GM19023 (cell line): ENCODE results near the gene POMT2.
"Not testable (repeated sequence)": the region's sequence is repeated elsewhere in the genome, so short reads cannot be mapped to it uniquely, and the experiment has no call there.

ENCODE experiments used
- ATAC-seq: cut with Tn5 transposase; IDR thresholded peaks from one replicate; pipeline ENCODE4 v1.9.1; 2021; ENCODE audit warnings: mild to moderate bottlenecking, moderate library complexity; ENCODE audit not compliant: unreplicated experiment

The POMT2 gene

DNA sequence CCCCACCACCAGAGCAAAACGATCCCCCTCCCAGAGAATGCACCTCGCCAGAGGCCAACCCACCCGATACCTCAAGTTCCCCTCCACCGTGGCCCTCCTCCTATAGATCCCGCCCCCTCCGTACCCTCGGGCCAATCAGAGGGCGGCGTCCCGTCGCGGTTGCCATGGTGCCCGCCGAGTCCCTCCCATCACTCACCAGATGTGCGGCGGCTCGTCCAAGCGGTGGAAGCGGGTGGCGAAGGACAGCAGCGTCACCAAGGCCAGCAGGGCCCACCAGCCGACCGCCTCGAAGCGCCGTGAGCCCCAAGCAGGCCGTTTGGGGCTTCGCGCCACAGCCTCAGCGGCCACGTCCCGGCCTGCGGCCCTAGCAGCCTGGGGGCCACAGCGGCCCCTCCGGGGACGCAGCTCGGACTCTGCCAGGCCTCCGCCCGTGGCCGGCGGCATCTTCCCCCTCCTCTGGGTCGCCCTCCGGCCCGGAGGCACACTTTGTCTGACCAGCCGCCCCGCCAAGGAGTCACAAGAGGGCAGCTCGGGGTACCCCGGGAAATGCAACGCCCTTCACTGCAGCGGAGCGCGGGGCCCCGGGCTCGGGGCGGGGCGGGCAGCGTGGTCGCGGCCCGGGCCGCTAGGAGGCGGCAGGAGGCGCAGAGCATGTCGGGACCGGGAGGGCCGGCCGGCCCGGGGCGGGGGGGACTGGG, at the start of gene POMT2:
Gene POMT2 (minus strand): TSS at position 646 of the 698 bp plus-strand sequence. CDS start 202 bp downstream, at position 444.
- ATAC-seq, result peak; percentile 68

DNA sequence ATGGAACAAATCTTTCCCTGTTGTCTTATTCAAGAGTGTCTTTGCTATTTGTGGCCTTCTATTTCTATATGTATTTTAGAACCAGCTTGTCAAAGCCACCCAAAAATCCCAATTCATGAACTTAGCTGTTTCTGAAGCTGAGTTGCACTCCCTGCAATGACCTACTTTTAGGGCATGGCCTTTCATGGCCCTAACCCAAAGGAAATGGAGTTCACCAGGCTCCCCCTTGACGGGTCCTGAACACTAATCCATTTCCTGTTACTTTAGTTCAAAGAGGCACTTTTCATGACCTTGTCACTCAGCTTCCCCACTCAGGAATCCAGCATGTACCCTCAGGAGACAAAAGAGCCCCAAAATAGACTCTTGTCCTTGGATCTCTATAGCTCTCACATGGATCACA, 48.6 kb upstream of the POMT2 start:
- no peak for ATAC-seq

GRCh38 chr14:77364146-77364545, 43.5 kb upstream of the POMT2 start:
- ATAC-seq, result no peak

- no peak for ATAC-seq
These were observed 38.9 kb upstream of the POMT2 start for GRCh38 chr14:77359626-77360025.

GRCh38 chr14:77356899-77357298, 36.2 kb upstream of the POMT2 start:
- no peak for ATAC-seq

GRCh38 chr14:77355811-77356210, 35.1 kb upstream of the POMT2 start:
- no peak for ATAC-seq

GRCh38 chr14:77353469-77354141, 32.9 kb upstream of the POMT2 start:
- ATAC-seq, result no peak

GRCh38 chr14:77347751-77348150, 27.1 kb upstream of the POMT2 start:
- no peak for ATAC-seq

DNA sequence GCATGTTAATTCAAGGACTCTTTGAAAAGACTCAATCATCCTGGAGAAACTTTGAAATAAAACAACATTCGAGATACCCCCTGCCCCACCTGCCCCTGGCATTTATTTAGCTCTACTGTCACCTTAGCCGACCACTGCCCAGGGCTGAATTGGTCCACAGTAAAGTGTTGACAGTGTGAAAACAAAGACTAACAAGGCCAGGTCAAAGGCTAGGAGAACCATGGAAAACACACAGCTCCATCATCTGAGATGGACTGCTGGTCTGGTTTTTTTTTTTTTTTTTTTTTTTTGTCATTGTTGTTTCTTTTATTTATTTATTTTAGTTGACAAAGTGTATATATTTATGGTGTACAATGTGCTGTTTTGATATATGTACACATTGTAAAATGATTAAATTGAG, 25.8 kb upstream of the POMT2 start:
- ATAC-seq, result no peak

DNA sequence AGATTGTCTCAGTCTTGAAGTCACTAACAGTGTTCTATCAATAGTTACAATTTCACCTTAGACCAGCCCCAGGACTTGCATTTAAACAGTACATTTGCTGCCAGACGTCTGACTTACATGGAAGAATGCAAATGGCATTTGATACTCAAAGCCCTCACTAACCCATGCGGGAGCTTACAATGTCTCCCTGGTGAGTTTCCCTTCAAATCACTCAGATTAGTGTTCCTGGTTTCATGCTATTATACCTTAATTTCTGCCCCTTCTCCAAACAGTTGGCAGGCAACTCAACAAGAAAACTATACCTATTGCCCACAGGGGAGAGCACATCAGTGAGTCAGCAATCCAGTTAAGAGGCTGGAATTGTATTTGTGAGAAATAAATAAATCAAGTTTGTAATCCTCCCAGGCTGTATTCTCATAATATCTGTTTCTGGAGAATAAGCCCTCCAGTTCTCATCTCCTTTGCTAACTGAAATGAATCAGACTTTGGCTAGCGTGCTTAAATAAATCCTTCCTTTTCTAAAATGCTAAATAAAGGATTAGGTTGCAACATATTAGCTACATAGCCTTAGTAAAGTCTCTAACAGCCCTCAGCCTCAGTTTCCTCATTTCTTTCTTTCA, 23.8 kb upstream of the POMT2 start:
- no peak for ATAC-seq

- no peak for ATAC-seq
These were observed 23.0 kb upstream of the POMT2 start for GRCh38 chr14:77343662-77344061.

GRCh38 chr14:77342726-77343397, 22.2 kb upstream of the POMT2 start:
- no peak for ATAC-seq

- ATAC-seq, result no peak
These were observed 19.7 kb upstream of the POMT2 start for GRCh38 chr14:77340389-77340788.

GRCh38 chr14:77339407-77339806, 18.7 kb upstream of the POMT2 start:
- no peak for ATAC-seq

DNA sequence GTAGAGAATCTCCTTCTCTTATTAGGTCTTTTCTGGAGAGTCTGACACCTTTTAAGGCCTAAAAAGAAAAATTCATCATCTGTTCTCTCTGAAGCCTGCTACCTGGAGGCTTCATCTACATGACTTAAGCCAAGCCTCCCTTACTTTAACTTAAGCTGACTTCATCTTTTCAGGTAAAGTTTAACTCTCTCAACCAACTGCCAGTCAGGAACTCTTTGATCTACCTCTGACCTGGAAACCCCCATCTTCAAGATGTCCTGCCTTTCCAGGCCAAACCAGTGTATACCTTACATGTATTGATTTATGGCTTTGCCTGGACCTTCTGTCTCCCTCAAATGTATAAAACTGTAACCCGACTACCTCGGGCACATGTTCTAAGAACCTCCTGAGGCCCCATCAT, 17.6 kb upstream of the POMT2 start:
- ATAC-seq, result no peak

- no peak for ATAC-seq
These were observed 17.2 kb upstream of the POMT2 start for GRCh38 chr14:77337880-77338279.

GRCh38 chr14:77337255-77337654, 16.6 kb upstream of the POMT2 start:
- not testable (repeated sequence) for ATAC-seq

DNA sequence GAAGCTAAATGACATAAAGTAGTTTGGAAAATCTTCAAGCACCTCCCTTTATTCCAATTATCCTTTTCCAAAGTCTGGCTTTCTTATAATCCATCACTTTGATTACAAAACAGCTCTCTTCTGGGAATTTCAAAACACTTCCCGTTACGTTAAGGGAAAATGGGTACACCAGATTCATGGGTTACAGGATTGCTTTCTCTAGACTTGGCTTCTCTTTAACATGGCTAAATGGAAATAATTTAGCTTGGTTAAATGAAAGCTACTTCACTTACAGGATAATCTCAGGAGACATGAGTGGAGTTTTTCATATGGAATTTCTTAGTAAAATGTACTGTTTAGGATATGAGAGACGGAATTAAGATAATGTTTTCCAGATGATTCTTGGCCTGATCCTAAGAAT, 14.9 kb upstream of the POMT2 start:
- ATAC-seq, result no peak

GRCh38 chr14:77329872-77330271, 9.2 kb upstream of the POMT2 start:
- no peak for ATAC-seq

GRCh38 chr14:77327111-77327510, 6.4 kb upstream of the POMT2 start:
- ATAC-seq, result no peak

DNA sequence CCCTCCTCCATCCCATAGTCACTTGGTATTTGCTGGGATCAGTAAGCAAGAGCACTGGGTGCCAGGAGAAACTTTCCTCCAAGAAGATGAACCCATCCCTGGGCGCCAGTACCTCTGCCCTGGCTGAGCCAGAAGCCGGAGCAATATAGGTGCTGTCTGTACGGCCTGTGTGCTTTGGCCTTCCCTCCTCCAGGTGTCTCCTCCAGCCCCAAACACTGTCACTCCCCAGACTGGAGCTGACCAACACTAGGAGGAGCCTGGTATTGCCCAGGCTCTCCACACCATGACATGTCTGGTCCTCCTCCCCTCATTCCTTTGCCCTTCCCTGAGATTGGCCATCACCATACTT, 5.0 kb upstream of the POMT2 start:
- no peak for ATAC-seq
